Fibroblast of the aortic adventitia (primary cell): ENCODE results near the gene CHAD. TPM values are rescaled to one million over a fixed set of nuclear protein-coding genes. Genes with fewer than 3 reads are reported as not detected.
A peak's percentile ranks its signal among the peaks of the same experiment; 100 is the strongest.

Experiments
- DNase-seq: peaks from one replicate; pipeline ENCODE4 v3.0.0-alpha.2; 2010; ENCODE audit warnings: low read depth
- H3K4me3 ChIP-seq: 2 replicates; pipeline ENCODE4 v1.5.1; 2011; ENCODE audit warnings: low read depth, mild to moderate bottlenecking, control low read depth, low read length, moderate library complexity
- total RNA-seq: library from RNA; depleted of rRNA; stranded (reverse); fragments of >200 nt; gene quantifications from 2 replicates; pipeline ENCODE4 v1.2.3, GENCODE V29; 2012; ENCODE audit warnings: low replicate concordance
- TF ChIP-seq, protein P1 (sequence below): IDR thresholded peaks from 2 replicates; pipeline ENCODE4 v1.5.1; 2011; ENCODE audit warnings: mild to moderate bottlenecking, low read length, control low read depth, inconsistent platforms; ENCODE audit not compliant: insufficient read depth

Gene CHAD
- total RNA-seq, 1 donor, result not detected

DNA sequence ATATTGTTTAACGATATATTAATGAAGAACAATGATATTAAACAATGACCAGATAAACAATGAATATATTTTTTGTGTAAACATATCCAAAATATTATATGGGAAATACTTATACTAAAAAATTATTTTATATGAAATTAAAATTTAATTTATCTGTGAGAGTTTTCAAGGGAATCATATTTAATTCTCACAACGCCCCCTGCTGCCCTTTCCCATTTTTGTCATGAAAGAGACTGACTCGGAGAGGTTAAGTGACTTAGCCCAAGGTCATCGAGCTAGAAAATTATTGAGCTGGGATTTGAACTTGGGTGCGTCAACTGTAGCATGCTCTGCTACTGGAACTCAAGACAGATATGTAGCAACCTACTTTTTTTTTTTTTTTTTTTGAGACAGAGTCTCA lies 32.4 kb upstream of the CHAD start:
- DNase-seq, result peak; percentile 42
- no peak overlapping the region for H3K4me3 ChIP-seq
- TF ChIP-seq, protein P1, sequence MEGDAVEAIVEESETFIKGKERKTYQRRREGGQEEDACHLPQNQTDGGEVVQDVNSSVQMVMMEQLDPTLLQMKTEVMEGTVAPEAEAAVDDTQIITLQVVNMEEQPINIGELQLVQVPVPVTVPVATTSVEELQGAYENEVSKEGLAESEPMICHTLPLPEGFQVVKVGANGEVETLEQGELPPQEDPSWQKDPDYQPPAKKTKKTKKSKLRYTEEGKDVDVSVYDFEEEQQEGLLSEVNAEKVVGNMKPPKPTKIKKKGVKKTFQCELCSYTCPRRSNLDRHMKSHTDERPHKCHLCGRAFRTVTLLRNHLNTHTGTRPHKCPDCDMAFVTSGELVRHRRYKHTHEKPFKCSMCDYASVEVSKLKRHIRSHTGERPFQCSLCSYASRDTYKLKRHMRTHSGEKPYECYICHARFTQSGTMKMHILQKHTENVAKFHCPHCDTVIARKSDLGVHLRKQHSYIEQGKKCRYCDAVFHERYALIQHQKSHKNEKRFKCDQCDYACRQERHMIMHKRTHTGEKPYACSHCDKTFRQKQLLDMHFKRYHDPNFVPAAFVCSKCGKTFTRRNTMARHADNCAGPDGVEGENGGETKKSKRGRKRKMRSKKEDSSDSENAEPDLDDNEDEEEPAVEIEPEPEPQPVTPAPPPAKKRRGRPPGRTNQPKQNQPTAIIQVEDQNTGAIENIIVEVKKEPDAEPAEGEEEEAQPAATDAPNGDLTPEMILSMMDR, result peak; percentile 52

DNA sequence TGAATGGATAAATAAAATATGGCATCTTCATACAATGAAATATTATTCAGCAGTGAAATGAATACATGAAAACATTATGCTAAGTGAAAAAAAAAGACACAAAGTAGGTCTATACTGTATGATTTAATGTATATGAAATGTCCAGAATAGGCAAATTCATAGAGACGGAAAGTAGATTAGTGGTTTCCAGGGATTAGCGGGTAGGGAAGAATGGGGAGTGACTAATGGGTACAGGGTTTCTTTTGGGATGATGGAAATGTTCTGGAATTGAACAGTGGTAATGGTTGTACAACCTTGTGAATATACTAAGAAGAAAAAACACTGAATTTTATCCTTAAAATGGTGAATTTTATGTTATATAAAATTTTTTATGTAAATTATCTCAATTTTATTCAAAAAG lies 31.0 kb upstream of the CHAD start:
- no peak overlapping the region for H3K4me3 ChIP-seq
- DNase-seq, result no peak
- TF ChIP-seq, protein P1, result no peak

DNA sequence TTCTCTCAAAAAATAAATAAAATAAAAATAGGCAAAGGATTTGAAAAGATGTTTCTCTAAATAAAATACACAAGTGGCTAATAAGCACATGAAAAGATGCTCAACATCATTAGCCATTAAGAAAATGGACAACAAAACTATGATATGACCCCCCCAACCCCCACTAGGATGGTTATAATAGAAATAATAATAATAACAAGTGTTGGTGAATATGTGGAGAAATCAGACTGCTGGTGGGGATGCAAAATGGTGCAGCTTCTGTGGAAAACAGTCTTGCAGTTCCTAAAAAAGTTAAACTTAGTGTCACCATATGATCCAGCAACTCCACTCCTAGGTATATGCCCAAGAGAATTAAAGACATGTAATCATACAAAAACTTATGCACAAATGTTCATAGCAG lies 30.6 kb upstream of the CHAD start:
- TF ChIP-seq, protein P1, result no peak

DNA sequence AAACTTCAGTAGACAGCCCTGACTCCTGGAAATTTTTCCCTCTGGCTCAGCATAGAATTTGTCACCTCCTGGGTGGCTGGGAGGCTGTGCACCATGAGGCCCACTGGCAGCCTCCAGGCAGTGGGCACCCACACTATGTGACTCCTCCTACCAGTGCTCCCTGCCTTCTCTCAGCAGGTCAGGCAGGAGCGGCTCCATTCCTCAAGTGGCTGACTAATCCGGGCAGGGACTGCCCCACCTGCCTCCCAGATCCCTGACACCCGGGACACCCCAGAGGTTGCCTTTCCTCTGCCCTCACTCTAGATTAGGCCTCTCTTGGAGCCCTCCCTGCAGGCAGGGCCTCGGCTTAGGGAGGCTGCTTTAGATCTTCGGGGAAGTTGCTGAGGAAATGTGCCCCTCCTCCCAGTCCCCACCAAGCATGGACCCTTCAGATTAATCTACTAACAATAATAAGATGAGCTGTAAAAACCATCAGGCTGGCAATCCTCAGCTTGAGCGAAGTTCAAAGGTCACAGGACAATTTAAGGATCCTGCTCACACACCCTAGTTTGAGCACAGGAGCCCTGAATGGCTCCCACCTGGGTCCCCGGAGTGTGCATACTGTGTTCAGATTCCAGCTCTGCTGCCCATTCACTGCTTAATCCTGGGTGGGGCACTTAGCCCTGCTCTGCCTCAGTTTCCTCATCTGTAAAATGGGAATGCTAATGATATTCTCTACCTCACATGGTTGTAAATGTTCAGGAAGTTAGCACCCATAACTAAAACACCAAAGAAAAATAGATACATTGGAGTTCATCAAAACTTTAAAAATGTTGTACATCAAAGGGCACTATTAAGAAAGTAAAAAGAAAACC lies 29.6 kb upstream of the CHAD start:
- TF ChIP-seq, protein P1, result no peak
- DNase-seq, result no peak
- no peak overlapping the region for H3K4me3 ChIP-seq

More for the DNA sequence above, 30.6 kb upstream of the CHAD start:
- no peak for DNase-seq
- no peak overlapping the region for H3K4me3 ChIP-seq

DNA sequence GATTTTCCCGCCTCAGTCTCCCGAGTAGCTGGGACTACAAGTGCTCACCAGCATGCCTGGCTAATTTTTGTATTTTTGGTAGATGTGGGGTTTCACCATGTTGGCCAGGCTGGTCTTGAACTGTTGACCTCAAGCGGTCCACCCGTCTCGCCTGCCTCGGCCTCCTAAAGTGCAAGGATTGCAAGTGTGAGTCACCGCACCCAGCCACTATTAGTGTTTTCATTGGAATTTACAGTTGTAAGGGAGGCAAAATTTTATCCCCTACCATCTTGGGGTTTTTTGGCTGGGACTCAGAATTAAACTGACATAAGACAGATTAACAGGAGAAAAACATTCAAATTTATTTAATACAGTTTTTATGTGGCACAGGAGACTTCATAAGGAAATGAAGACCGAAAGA lies 27.2 kb upstream of the CHAD start:
- no peak overlapping the region for H3K4me3 ChIP-seq
- TF ChIP-seq, protein P1, result no peak
- DNase-seq, result peak; percentile 33

DNA sequence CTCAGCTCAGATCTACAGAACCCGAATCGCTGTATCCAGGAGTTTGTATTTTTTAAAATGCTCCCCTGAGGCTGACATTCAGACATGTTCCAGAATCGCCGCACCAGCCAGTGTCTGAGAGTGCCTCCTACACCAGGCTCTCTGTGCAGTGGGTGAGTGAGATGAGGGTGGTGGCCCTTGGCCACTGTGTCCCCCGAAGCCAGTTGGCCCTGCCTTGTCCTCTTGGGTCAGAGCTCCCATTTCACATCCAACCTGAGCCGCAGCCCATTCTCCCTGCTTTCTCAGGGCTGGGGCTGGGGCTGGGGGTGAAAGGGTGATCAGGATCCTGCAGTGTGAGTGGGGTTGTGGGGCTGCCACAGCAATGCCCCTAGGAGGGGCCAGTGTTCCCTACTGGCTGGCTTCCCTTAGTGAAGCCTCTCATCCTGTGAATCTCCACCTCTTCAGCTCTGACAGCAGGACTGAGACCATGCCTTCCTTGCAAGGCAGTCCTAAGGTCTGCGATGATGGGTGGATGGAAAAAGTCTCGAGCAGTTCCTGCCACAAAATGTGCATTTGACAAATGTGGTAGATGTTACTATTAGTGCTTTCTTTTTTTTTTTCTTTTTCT lies 26.6 kb upstream of the CHAD start:
- TF ChIP-seq, protein P1, result no peak
- no peak overlapping the region for H3K4me3 ChIP-seq
- no peak for DNase-seq
